A549 (cell line): Measurements from ENCODE around the gene UBASH3B.

Experiments used
- ATOH8 ChIP-seq: fragments of 250-450 bp; sonication (Bioruptor Pico); IDR thresholded peaks from 2 replicates; pipeline ENCODE4 v1.5.0; 2020; ENCODE audit warnings: low read depth, mild to moderate bottlenecking, moderate library complexity
- CHD2 ChIP-seq: fragments of 150-350 bp; IDR thresholded peaks from 2 replicates; pipeline ENCODE4 v1.6.1; 2014; ENCODE audit warnings: low read length; ENCODE audit not compliant: partially characterized antibody
- CTCF ChIP-seq: fragments of >200 bp; sonication (Bioruptor Twin); formaldehyde crosslinking; IDR thresholded peaks from 3 replicates; pipeline ENCODE4 v1.5.1; 2016
- ELK1 ChIP-seq: fragments of 150-350 bp; IDR thresholded peaks from 2 replicates; pipeline ENCODE4 v1.6.1; 2014; ENCODE audit warnings: low read depth, mild to moderate bottlenecking, low read length
- ESRRA ChIP-seq: fragments of 150-350 bp; IDR thresholded peaks from 2 replicates; pipeline ENCODE4 v1.6.1; 2014; ENCODE audit warnings: mild to moderate bottlenecking, low read length, borderline replicate concordance
- JUNB ChIP-seq: fragments of >200 bp; sonication (Bioruptor Twin); formaldehyde crosslinking; IDR thresholded peaks from 2 replicates; pipeline ENCODE4 v1.6.1; 2016
- KDM1A ChIP-seq: fragments of 200-600 bp; sonication (generic); IDR thresholded peaks from 2 replicates; pipeline ENCODE4 v1.6.1; 2016; ENCODE audit warnings: low read depth, mild to moderate bottlenecking
- MAX ChIP-seq: IDR thresholded peaks from 2 replicates; pipeline ENCODE4 v1.6.1; 2012
- NR3C1 ChIP-seq: fragments of >200 bp; sonication (Bioruptor Twin); formaldehyde crosslinking; IDR thresholded peaks from 3 replicates; pipeline ENCODE4 v1.6.1; 2017
- PHF8 ChIP-seq: fragments of 200-600 bp; sonication (generic); IDR thresholded peaks from 2 replicates; pipeline ENCODE4 v1.6.1; 2016; ENCODE audit warnings: low read depth, mild to moderate bottlenecking, antibody characterized with exemption, moderate library complexity, borderline replicate concordance
- RNF2 ChIP-seq: fragments of 200-600 bp; sonication (generic); IDR thresholded peaks from 2 replicates; pipeline ENCODE4 v1.6.1; 2016; ENCODE audit warnings: low read depth, mild to moderate bottlenecking, antibody characterized with exemption, moderate library complexity, borderline replicate concordance
- TP53 ChIP-seq: fragments of 250-450 bp; sonication (Bioruptor Pico); IDR thresholded peaks from 2 replicates; pipeline ENCODE4 v1.5.0; 2021; ENCODE audit warnings: mild to moderate bottlenecking, moderate library complexity
- USF2 ChIP-seq: fragments of 450-650 bp; IDR thresholded peaks from 2 replicates; pipeline ENCODE4 v1.6.1; 2014; ENCODE audit warnings: antibody characterized with exemption

- TF ChIP-seq CTCF (no peak), KDM1A (no peak), ELK1 (no peak), ESRRA (no peak), MAX (no peak), JUNB (no peak), NR3C1 (no peak), USF2 (no peak), PHF8 (no peak), RNF2 (no peak), ATOH8 (CRISPR knock-in tag) (no peak), TP53 (CRISPR knock-in tag) (no peak), CHD2 (no peak)
These were observed 157.1 kb downstream of the UBASH3B start for GRCh38 chr11:122812638-122813037.
